Karpas-422 (cell line): ENCODE data around the gene GAS2L1. TPM values are rescaled to one million over a fixed set of nuclear protein-coding genes. Genes with fewer than 3 reads are reported as not detected.

Source experiments
- DNase-seq: peaks from one replicate; pipeline ENCODE4 v3.0.0-alpha.2; 2015
- H2AFZ ChIP-seq: fragments of 200-600 bp; sonication (generic); 2 replicates; pipeline ENCODE4 v1.6.1; 2014; ENCODE audit warnings: antibody characterized with exemption, low read length, mixed read lengths
- H3K27ac ChIP-seq: fragments of 200-600 bp; sonication (generic); 2 replicates; pipeline ENCODE4 v1.5.1; 2014; ENCODE audit warnings: mild to moderate bottlenecking, low read length, moderate library complexity
- H3K27me3 ChIP-seq: fragments of 200-600 bp; sonication (generic); 2 replicates; pipeline ENCODE4 v1.6.1; 2014; ENCODE audit warnings: low read length, mixed read lengths
- H3K36me3 ChIP-seq: fragments of 200-600 bp; sonication (generic); 2 replicates; pipeline ENCODE4 v1.6.1; 2014; ENCODE audit warnings: low read length, mixed read lengths; ENCODE audit not compliant: insufficient read depth
- H3K4me1 ChIP-seq: fragments of 200-600 bp; sonication (generic); 2 replicates; pipeline ENCODE4 v1.6.1; 2014; ENCODE audit warnings: mild to moderate bottlenecking, low read length, mixed read lengths
- H3K4me2 ChIP-seq: fragments of 200-600 bp; sonication (generic); 2 replicates; pipeline ENCODE4 v1.6.1; 2014; ENCODE audit warnings: low read length, low read depth, mild to moderate bottlenecking; ENCODE audit not compliant: poor library complexity, severe bottlenecking
- H3K4me3 ChIP-seq: fragments of 200-600 bp; sonication (generic); 2 replicates; pipeline ENCODE4 v1.5.1; 2014; ENCODE audit warnings: mild to moderate bottlenecking, antibody characterized with exemption, low read length, mixed read lengths
- H3K79me2 ChIP-seq: fragments of 200-600 bp; sonication (generic); 2 replicates; pipeline ENCODE4 v1.6.1; 2014; ENCODE audit warnings: mild to moderate bottlenecking, low read length, mixed read lengths
- H3K9ac ChIP-seq: fragments of 200-600 bp; sonication (generic); 2 replicates; pipeline ENCODE4 v1.6.0; 2014; ENCODE audit warnings: low read length
- H3K9me2 ChIP-seq: fragments of 200-600 bp; sonication (generic), shearing (Covaris generic); replicated peaks from 2 replicates; pipeline ENCODE4 v1.6.0; 2014; ENCODE audit warnings: mild to moderate bottlenecking, low read length, moderate library complexity; ENCODE audit not compliant: insufficient read depth
- H3K9me3 ChIP-seq: fragments of 300-700, 200-600 bp; sonication (generic); 2 replicates; pipeline ENCODE4 v1.6.1; 2014; ENCODE audit warnings: low read length, mixed read lengths
- H4K20me1 ChIP-seq: fragments of 200-600 bp; sonication (generic); 2 replicates; pipeline ENCODE4 v1.6.1; 2014; ENCODE audit warnings: mild to moderate bottlenecking, antibody characterized with exemption, low read length, low read depth; ENCODE audit not compliant: insufficient read depth
- total RNA-seq: library from RNA; depleted of rRNA; stranded (reverse); fragments of >200 nt; shearing (Covaris generic); gene quantifications from 2 replicates; pipeline ENCODE4 v1.2.3, GENCODE V29; 2014; ENCODE audit warnings: low replicate concordance

GAS2L1 gene
- total RNA-seq, 1 experiment from 2014 or later, result not detected

DNA sequence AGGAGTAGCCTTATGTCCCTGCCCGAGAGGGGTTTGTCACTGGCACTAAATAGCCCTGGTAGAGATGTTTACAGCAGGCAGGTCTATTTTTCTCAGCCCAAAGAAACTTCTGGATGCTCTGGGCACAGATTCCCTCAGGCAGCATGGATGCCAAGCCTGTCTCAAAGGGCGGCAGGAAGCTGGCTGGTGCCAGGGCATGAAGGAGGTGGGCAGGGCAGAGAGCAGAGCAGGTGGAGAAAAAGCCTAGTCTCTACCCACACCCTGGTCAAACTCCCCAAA is 4.1 kb upstream of the GAS2L1 start:
- no peak overlapping the region for H2AFZ ChIP-seq
- H3K9me3 ChIP-seq, result no peaks in the 10 kb centered on the region
- peaks cover 14% of the 10 kb centered on the region; the same call in 1 of the 2 replicates for H3K36me3 ChIP-seq
- H3K27me3 ChIP-seq, result no peaks in the 10 kb centered on the region
- no peaks in the 10 kb centered on the region for H3K79me2 ChIP-seq
- H3K4me1 ChIP-seq, result peaks cover 6% of the 10 kb centered on the region; the same call in 1 of the 2 replicates
- H3K9ac ChIP-seq, result no peak overlapping the region
- no peak overlapping the region for H3K4me2 ChIP-seq
- H3K9me2 ChIP-seq, result no peaks in the 10 kb centered on the region
- H4K20me1 ChIP-seq, result peaks cover 13% of the 10 kb centered on the region
- DNase-seq, result no peak
- H3K4me3 ChIP-seq, result no peak overlapping the region
- H3K27ac ChIP-seq, result no peak overlapping the region

- H3K9me3 ChIP-seq, result no peaks in the 10 kb centered on the region
- H3K4me2 ChIP-seq, result no peak overlapping the region
- H3K9me2 ChIP-seq, result no peaks in the 10 kb centered on the region
- H3K36me3 ChIP-seq, result peaks cover 8% of the 10 kb centered on the region; the same call in 1 of the 2 replicates
- DNase-seq, result no peak
- H3K9ac ChIP-seq, result no peak overlapping the region
- no peaks in the 10 kb centered on the region for H3K27me3 ChIP-seq
- H3K4me1 ChIP-seq, result peaks cover 6% of the 10 kb centered on the region; the same call in 1 of the 2 replicates
- no peaks in the 10 kb centered on the region for H3K79me2 ChIP-seq
- H3K4me3 ChIP-seq, result no peak overlapping the region
- H4K20me1 ChIP-seq, result peaks cover 8% of the 10 kb centered on the region; the same call in 1 of the 2 replicates
- H2AFZ ChIP-seq, result no peak overlapping the region
- no peak overlapping the region for H3K27ac ChIP-seq
These were observed 3.6 kb upstream of the GAS2L1 start for GRCh38 chr22:29302681-29303465.

DNA sequence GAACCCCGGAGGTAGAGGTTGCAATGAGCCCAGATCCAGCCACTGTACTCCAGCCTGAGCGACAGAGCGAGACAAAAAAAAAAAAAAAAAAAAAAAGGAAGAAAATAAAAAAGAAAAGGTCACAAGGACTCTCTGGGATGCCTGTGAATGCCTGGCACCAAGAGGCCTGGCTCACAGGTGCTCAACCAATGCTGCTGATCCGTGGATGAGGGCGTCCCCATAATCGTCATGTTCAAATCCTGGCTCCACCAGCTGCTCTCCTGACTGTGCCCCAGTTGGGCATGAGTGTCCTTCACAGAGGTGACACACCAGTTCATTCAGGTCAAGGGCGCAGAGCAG is 645 bp upstream of the GAS2L1 start:
- no peak overlapping the region for H3K4me3 ChIP-seq
- no peak overlapping the region for H2AFZ ChIP-seq
- H3K9ac ChIP-seq, result no peak overlapping the region
- H3K4me1 ChIP-seq, result peaks cover 6% of the 10 kb centered on the region; the same call in 1 of the 2 replicates
- no peaks in the 10 kb centered on the region for H3K9me2 ChIP-seq
- no peaks in the 10 kb centered on the region for H3K27me3 ChIP-seq
- 0 out of 2 replicates have a peak, but pooled peaks cover 3% of the 10 kb centered on the region for H4K20me1 ChIP-seq
- no peaks in the 10 kb centered on the region for H3K79me2 ChIP-seq
- H3K36me3 ChIP-seq, result peaks cover under 1% of the 10 kb centered on the region; the same call in 1 of the 2 replicates
- H3K9me3 ChIP-seq, result no peaks in the 10 kb centered on the region
- H3K27ac ChIP-seq, result no peak overlapping the region
- no peak for DNase-seq
- no peak overlapping the region for H3K4me2 ChIP-seq

DNA sequence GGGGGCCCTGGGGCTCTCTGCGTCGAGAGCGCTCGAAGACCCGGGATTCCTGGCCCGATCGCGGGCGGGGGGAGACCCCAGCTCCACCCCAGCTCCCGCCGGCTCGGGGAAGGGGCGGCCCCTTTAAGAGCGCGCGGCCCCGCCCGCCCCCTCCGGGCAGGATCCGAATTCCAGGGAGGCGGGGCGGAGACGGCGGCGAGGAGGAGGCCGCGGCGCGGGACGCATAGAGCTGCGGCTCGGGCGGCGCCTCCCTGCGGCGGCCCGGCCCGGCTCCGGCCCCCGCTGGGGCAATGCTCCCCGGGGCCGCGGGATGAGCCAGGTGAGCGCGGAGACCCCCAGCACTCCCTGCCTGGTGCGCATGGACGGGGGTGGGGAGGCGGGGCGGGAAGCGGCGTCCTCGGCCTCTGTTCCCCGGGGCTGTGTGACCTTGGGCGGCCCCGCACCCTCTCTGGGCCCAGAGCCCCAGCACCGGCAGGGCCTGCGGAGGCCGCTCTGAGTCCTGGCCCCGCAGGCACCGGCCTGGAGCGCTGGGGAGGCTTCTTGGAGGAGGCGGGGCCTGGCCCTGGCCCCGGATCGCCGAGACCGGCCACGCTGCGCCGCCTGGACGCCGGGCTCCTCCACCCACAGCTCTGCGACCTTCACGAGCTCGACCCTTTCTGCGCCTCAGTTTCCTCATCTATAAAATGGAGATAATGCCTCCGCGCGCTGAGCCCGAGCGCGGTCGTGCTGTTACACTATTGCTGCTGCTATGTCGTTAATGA is 565 bp downstream of the GAS2L1 start:
- Histone ChIP-seq H3K79me2 (no peaks in the 10 kb centered on the region), H3K27ac (no peak overlapping the region), H3K9ac (no peak overlapping the region), H3K36me3 (no peaks in the 10 kb centered on the region), H2AFZ (no peak overlapping the region), H3K4me1 (peaks cover 6% of the 10 kb centered on the region; the same call in 1 of the 2 replicates), H3K9me2 (no peaks in the 10 kb centered on the region), H3K4me3 (no peak overlapping the region), H4K20me1 (peaks cover 3% of the 10 kb centered on the region; the same call in 1 of the 2 replicates), H3K4me2 (no peak overlapping the region), H3K9me3 (no peaks in the 10 kb centered on the region), H3K27me3 (no peaks in the 10 kb centered on the region)
- DNase-seq, result no peak

DNA sequence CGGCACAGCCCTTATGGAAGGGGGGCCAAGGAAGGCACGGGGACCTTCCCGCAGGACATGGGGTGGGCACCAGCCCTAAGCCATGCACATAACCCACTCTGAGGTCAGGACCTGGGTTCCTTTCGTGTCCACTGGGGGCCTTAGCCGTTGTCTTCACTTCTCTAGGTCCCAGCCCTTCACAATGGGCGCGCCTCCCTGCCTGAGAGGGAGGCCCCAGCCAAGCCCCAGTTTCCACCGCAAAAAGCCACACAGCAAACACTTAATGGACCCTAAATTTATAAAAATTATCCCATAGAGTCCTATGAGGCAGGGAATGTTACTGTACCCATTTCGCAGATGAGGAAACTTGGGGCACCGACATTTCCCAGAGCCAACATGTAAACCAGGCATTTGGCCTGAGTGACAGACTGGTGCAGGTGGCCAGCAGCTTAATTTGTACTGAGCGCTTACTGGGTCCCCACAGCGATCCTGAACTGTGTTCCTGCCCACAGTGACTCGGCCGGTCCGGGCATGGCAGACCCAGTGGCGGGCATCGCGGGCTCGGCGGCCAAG is 1.2 kb downstream of the GAS2L1 start:
- Histone ChIP-seq H3K36me3 (no peaks in the 10 kb centered on the region), H2AFZ (no peak overlapping the region), H3K79me2 (no peaks in the 10 kb centered on the region), H3K27ac (no peak overlapping the region), H3K9me2 (no peaks in the 10 kb centered on the region), H3K4me1 (peaks cover 9% of the 10 kb centered on the region), H4K20me1 (peaks cover 9% of the 10 kb centered on the region), H3K4me3 (no peak overlapping the region), H3K9ac (no peak overlapping the region), H3K27me3 (no peaks in the 10 kb centered on the region), H3K4me2 (no peak overlapping the region), H3K9me3 (no peaks in the 10 kb centered on the region)
- DNase-seq, result no peak

- peaks cover 12% of the 10 kb centered on the region for H3K4me1 ChIP-seq
- no peak for DNase-seq
- no peaks in the 10 kb centered on the region for H3K79me2 ChIP-seq
- no peaks in the 10 kb centered on the region for H3K9me2 ChIP-seq
- H2AFZ ChIP-seq, result no peak overlapping the region
- H3K27ac ChIP-seq, result no peak overlapping the region
- no peaks in the 10 kb centered on the region for H3K9me3 ChIP-seq
- H3K4me3 ChIP-seq, result no peak overlapping the region
- no peak overlapping the region for H3K9ac ChIP-seq
- H3K27me3 ChIP-seq, result no peaks in the 10 kb centered on the region
- H3K36me3 ChIP-seq, result no peaks in the 10 kb centered on the region; the same call in 1 of the 2 replicates
- H3K4me2 ChIP-seq, result no peak overlapping the region
- H4K20me1 ChIP-seq, result peaks cover 15% of the 10 kb centered on the region
These were observed 1.8 kb downstream of the GAS2L1 start for GRCh38 chr22:29308148-29308790.

GRCh38 chr22:29308791-29309262 is 2.4 kb downstream of the GAS2L1 start:
- H3K4me2 ChIP-seq, result no peak overlapping the region

More at GRCh38 chr22:29308791-29309262, 2.4 kb downstream of the GAS2L1 start:
- H3K4me3 ChIP-seq, result no peak overlapping the region
- H3K27ac ChIP-seq, result no peak overlapping the region
- peaks cover 9% of the 10 kb centered on the region for H3K4me1 ChIP-seq
- H3K79me2 ChIP-seq, result no peaks in the 10 kb centered on the region
- DNase-seq, result no peak
- H2AFZ ChIP-seq, result no peak overlapping the region
- no peaks in the 10 kb centered on the region for H3K9me3 ChIP-seq
- H3K9me2 ChIP-seq, result no peaks in the 10 kb centered on the region
- H3K36me3 ChIP-seq, result no peaks in the 10 kb centered on the region; the same call in 1 of the 2 replicates
- peaks cover 15% of the 10 kb centered on the region for H4K20me1 ChIP-seq
- H3K9ac ChIP-seq, result no peak overlapping the region
- no peaks in the 10 kb centered on the region for H3K27me3 ChIP-seq
